ENCODE results near the gene CCAR1. TPM values are rescaled to one million over a fixed set of nuclear protein-coding genes. Genes with fewer than 3 reads are reported as not detected.
"Not testable (repeated sequence)": the region's sequence is repeated elsewhere in the genome, so short reads cannot be mapped to it uniquely, and the experiment has no call there.

Gene CCAR1
- total RNA-seq, 2 experiments from 2014 or later = 86.7 to 107 TPM

- H3K27ac Mint-ChIP-seq; H3K9me3 Mint-ChIP-seq (ENCODE audit: low read depth); H3K27me3 Mint-ChIP-seq; H3K4me3 Mint-ChIP-seq; ATAC-seq; DNase-seq; H3K4me1 Mint-ChIP-seq; CTCF ChIA-PET; H3K36me3 Mint-ChIP-seq: not testable (repeated sequence)
These were observed 101.6 kb downstream of the CCAR1 start for GRCh38 chr10:68822626-68823025.

- Mint-ChIP-seq H3K27ac (no peak within 1 kb of the TSS), H3K9me3 (ENCODE audit: low read depth) (no peaks in the 10 kb centered on the region), H3K4me3 (peak within 1 kb of the TSS; percentile 69), H3K27me3 (peaks cover 18% of the 10 kb centered on the region), H3K36me3 (no peaks in the 10 kb centered on the region), H3K4me1 (peaks cover 11% of the 10 kb centered on the region)
- ATAC-seq = peak; percentile 86
- peak; percentile 63 for DNase-seq
- CTCF ChIA-PET = interaction anchor here (0.6 to 1.5 kb wide), 8 partner anchors 9 to 1578 kb away, joined by 3 to 6 read pairs (median 3); partner anchors contain the start of gene DNA2
These were observed 105.9 kb downstream of the CCAR1 start, which contains the start of gene STOX1 for GRCh38 chr10:68826764-68827591. TSS of gene STOX1 (plus strand) at chr10:68827531. CDS start at chr10:68827624, 93 bp downstream.

- Mint-ChIP-seq H3K4me1 (peaks cover 11% of the 10 kb centered on the region), H3K27me3 (peaks cover 18% of the 10 kb centered on the region)
- not testable (repeated sequence) for DNase-seq; H3K4me3 Mint-ChIP-seq; H3K9me3 Mint-ChIP-seq (ENCODE audit: low read depth); H3K27ac Mint-ChIP-seq; H3K36me3 Mint-ChIP-seq
- CTCF ChIA-PET = interaction anchor here (0.6 to 1.5 kb wide), 10 partner anchors 9 to 1577 kb away, joined by 3 to 6 read pairs (median 3); partner anchors contain the start of gene DNA2
- ATAC-seq = peak; percentile 62
These were observed 106.5 kb downstream of the CCAR1 start for GRCh38 chr10:68827592-68827959.

GRCh38 chr10:68828083-68828601, 107.1 kb downstream of the CCAR1 start:
- not testable (repeated sequence) for DNase-seq; H3K9me3 Mint-ChIP-seq (ENCODE audit: low read depth); H3K27ac Mint-ChIP-seq; H3K36me3 Mint-ChIP-seq
- peaks cover 18% of the 10 kb centered on the region for H3K27me3 Mint-ChIP-seq
- H3K4me1 Mint-ChIP-seq = peaks cover 11% of the 10 kb centered on the region
- ATAC-seq = peak; percentile 60
- CTCF ChIA-PET = interaction anchor here (0.6 to 1.9 kb wide), 5 partner anchors 8 to 128 kb away, joined by 3 to 5 read pairs (median 3); partner anchors contain the start of gene DDX21
- peak overlapping the region; percentile 32 for H3K4me3 Mint-ChIP-seq

GRCh38 chr10:68828833-68829232, 107.8 kb downstream of the CCAR1 start:
- peak overlapping the region; percentile 32 for H3K4me3 Mint-ChIP-seq
- ATAC-seq (no peak), DNase-seq (no peak)
- H3K27me3 Mint-ChIP-seq = peaks cover 18% of the 10 kb centered on the region
- no peak overlapping the region for H3K27ac Mint-ChIP-seq
- H3K9me3 Mint-ChIP-seq (ENCODE audit: low read depth) = no peaks in the 10 kb centered on the region
- no peaks in the 10 kb centered on the region for H3K36me3 Mint-ChIP-seq
- H3K4me1 Mint-ChIP-seq = peaks cover 11% of the 10 kb centered on the region
- CTCF ChIA-PET = interaction anchor here (1.2 to 1.9 kb wide), 3 partner anchors 9 to 127 kb away, joined by 3 to 5 read pairs (median 3); partner anchors contain the start of gene DDX21

GRCh38 chr10:68829521-68829920, 108.5 kb downstream of the CCAR1 start:
- CTCF ChIA-PET = interaction anchor here (1.5 to 1.9 kb wide), 2 partner anchors 9 to 126 kb away, joined by 3 to 5 read pairs; partner anchors contain the start of gene DDX21
- DNase-seq (no peak), ATAC-seq (no peak)
- Mint-ChIP-seq H3K4me1 (peaks cover 11% of the 10 kb centered on the region), H3K27me3 (peaks cover 18% of the 10 kb centered on the region), H3K9me3 (ENCODE audit: low read depth) (no peaks in the 10 kb centered on the region), H3K27ac (no peak overlapping the region), H3K36me3 (no peaks in the 10 kb centered on the region), H3K4me3 (no peak overlapping the region)

GRCh38 chr10:68829952-68830351, 108.9 kb downstream of the CCAR1 start:
- CTCF ChIA-PET = interaction anchor here (1.9 kb wide), 1 partner anchor 10 kb away, joined by 5 read pairs; no protein-coding TSS in a partner anchor
- Mint-ChIP-seq H3K36me3 (no peaks in the 10 kb centered on the region), H3K4me1 (peaks cover 11% of the 10 kb centered on the region), H3K9me3 (ENCODE audit: low read depth) (no peaks in the 10 kb centered on the region), H3K27me3 (peaks cover 15% of the 10 kb centered on the region), H3K4me3 (no peak overlapping the region), H3K27ac (no peak overlapping the region)
- ATAC-seq (no peak), DNase-seq (no peak)

- Mint-ChIP-seq H3K4me1 (peaks cover 7% of the 10 kb centered on the region), H3K27me3 (peaks cover 15% of the 10 kb centered on the region), H3K9me3 (ENCODE audit: low read depth) (no peaks in the 10 kb centered on the region), H3K4me3 (no peak overlapping the region), H3K36me3 (no peaks in the 10 kb centered on the region), H3K27ac (no peak overlapping the region)
- CTCF ChIA-PET = no interaction called here
- ATAC-seq = no peak
- no peak for DNase-seq
These were observed 111.0 kb downstream of the CCAR1 start for GRCh38 chr10:68831961-68832455.

GRCh38 chr10:68832601-68833000, 111.6 kb downstream of the CCAR1 start:
- Mint-ChIP-seq H3K9me3 (ENCODE audit: low read depth) (no peaks in the 10 kb centered on the region), H3K36me3 (no peaks in the 10 kb centered on the region), H3K27me3 (peaks cover 15% of the 10 kb centered on the region), H3K4me1 (peaks cover 7% of the 10 kb centered on the region), H3K27ac (no peak overlapping the region), H3K4me3 (no peak overlapping the region)
- CTCF ChIA-PET = no interaction called here
- no peak for ATAC-seq
- DNase-seq = no peak

GRCh38 chr10:68837626-68838322, 116.7 kb downstream of the CCAR1 start:
- ATAC-seq (no peak), DNase-seq (no peak)
- H3K4me3 Mint-ChIP-seq = no peak overlapping the region
- H3K4me1 Mint-ChIP-seq = no peaks in the 10 kb centered on the region
- H3K27me3 Mint-ChIP-seq = no peaks in the 10 kb centered on the region
- CTCF ChIA-PET = no interaction called here
- no peak overlapping the region for H3K27ac Mint-ChIP-seq
- H3K36me3 Mint-ChIP-seq = no peaks in the 10 kb centered on the region
- no peaks in the 10 kb centered on the region for H3K9me3 Mint-ChIP-seq (ENCODE audit: low read depth)

GRCh38 chr10:68840650-68841049, 119.6 kb downstream of the CCAR1 start:
- H3K27ac Mint-ChIP-seq; CTCF ChIA-PET; H3K4me3 Mint-ChIP-seq; H3K27me3 Mint-ChIP-seq; H3K36me3 Mint-ChIP-seq; DNase-seq; ATAC-seq; H3K9me3 Mint-ChIP-seq (ENCODE audit: low read depth); H3K4me1 Mint-ChIP-seq: not testable (repeated sequence)
